GM23248 (cell line): ENCODE results near the gene ADK. TPM values are rescaled to one million over a fixed set of nuclear protein-coding genes. Genes with fewer than 3 reads are reported as not detected.

Experiments used
- DNase-seq: peaks from one replicate; pipeline ENCODE4 v3.0.0-alpha.2; 2015
- H2AFZ ChIP-seq: fragments of 200-600 bp; sonication (generic); 2 replicates; pipeline ENCODE4 v1.6.1; 2016; ENCODE audit warnings: antibody characterized with exemption
- H3F3A ChIP-seq: fragments of 200-600 bp; sonication (generic); 2 replicates; pipeline ENCODE4 v1.6.1; 2016; ENCODE audit warnings: mild to moderate bottlenecking, antibody characterized with exemption, mixed run types; ENCODE audit not compliant: insufficient read depth
- H3K27ac ChIP-seq: fragments of 200-600 bp; sonication (generic); 2 replicates; pipeline ENCODE4 v1.5.1; 2016; ENCODE audit warnings: mild to moderate bottlenecking
- H3K27me3 ChIP-seq: fragments of 200-600 bp; sonication (generic); replicated peaks from 2 replicates; pipeline ENCODE4 v1.6.1; 2016; ENCODE audit warnings: mild to moderate bottlenecking; ENCODE audit not compliant: insufficient read depth
- H3K36me3 ChIP-seq: fragments of 200-600 bp; sonication (generic); 2 replicates; pipeline ENCODE4 v1.6.1; 2016; ENCODE audit warnings: low read depth, mild to moderate bottlenecking
- H3K4me1 ChIP-seq: fragments of 200-600 bp; sonication (generic); 2 replicates; pipeline ENCODE4 v1.6.1; 2016; ENCODE audit warnings: mild to moderate bottlenecking; ENCODE audit not compliant: insufficient read depth
- H3K4me2 ChIP-seq: fragments of 200-600 bp; sonication (generic); one replicate; pipeline ENCODE4 v1.6.1; 2016; ENCODE audit warnings: mild to moderate bottlenecking; ENCODE audit not compliant: unreplicated experiment
- H3K4me3 ChIP-seq: fragments of 200-600 bp; sonication (generic); 2 replicates; pipeline ENCODE4 v1.5.1; 2016; ENCODE audit warnings: mild to moderate bottlenecking
- H3K79me2 ChIP-seq: fragments of 200-600 bp; sonication (generic); 2 replicates; pipeline ENCODE4 v1.6.1; 2016; ENCODE audit warnings: mild to moderate bottlenecking; ENCODE audit not compliant: insufficient read depth
- H3K9ac ChIP-seq: fragments of 200-600 bp; sonication (generic); 2 replicates; pipeline ENCODE4 v1.6.1; 2016; ENCODE audit warnings: mild to moderate bottlenecking
- H3K9me2 ChIP-seq: fragments of 200-600 bp; sonication (generic); 2 replicates; pipeline ENCODE4 v1.6.1; 2016; ENCODE audit warnings: mixed run types, mild to moderate bottlenecking, moderate library complexity; ENCODE audit not compliant: insufficient read depth
- H3K9me3 ChIP-seq: fragments of 200-600 bp; sonication (generic); one replicate; pipeline ENCODE4 v1.6.1; 2017; ENCODE audit warnings: low read depth
- H4K20me1 ChIP-seq: fragments of 200-600 bp; sonication (generic); 2 replicates; pipeline ENCODE4 v1.6.0; 2016; ENCODE audit not compliant: insufficient read depth
- EZH2 ChIP-seq: fragments of 200-600 bp; sonication (generic); IDR thresholded peaks from 2 replicates; pipeline ENCODE4 v1.6.1; 2018; ENCODE audit warnings: antibody characterized with exemption, mild to moderate bottlenecking; ENCODE audit not compliant: insufficient read depth, poor library complexity, severe bottlenecking
- EZH2phosphoT487 ChIP-seq: fragments of 200-600 bp; sonication (generic); IDR thresholded peaks from 2 replicates; pipeline ENCODE4 v1.6.1; 2018; ENCODE audit warnings: antibody characterized with exemption, moderate library complexity, mild to moderate bottlenecking, low read depth; ENCODE audit not compliant: insufficient read depth
- WGBS, 2 experiments: methylation state at CpG; one replicate each; pipeline ENCODE4 v1.1.6; 2015 to 2017; ENCODE audit warnings: low lambda C conversion rate in 2 of 2, low coverage in 1 of 2; ENCODE audit errors: missing lambda C conversion rate in 2 of 2; 5-methylcytosine and 5-hydroxymethylcytosine counted together
- in situ Hi-C: fragments of 300-500 bp; cut with MboI; formaldehyde crosslinking; loops from 2 replicates; pipeline ENCODE4 v1.15.0; 2020
- polyA plus RNA-seq: library from polyadenylated mRNA; unstranded; fragments of >200 nt; fragmentation: Nextera tagmentation; extraction: Ambion mirVana; gene quantifications from 2 replicates; pipeline ENCODE4 v1.2.1, GENCODE V29; 2016
- total RNA-seq: library from RNA; depleted of rRNA; stranded (reverse); fragments of >200 nt; shearing (Covaris generic); gene quantifications from 2 replicates; pipeline ENCODE4 v1.2.3, GENCODE V29; 2014

ADK gene
- total and polyA plus RNA-seq, 2 experiments from 2014 or later = 43.7 to 75.1 TPM

DNA sequence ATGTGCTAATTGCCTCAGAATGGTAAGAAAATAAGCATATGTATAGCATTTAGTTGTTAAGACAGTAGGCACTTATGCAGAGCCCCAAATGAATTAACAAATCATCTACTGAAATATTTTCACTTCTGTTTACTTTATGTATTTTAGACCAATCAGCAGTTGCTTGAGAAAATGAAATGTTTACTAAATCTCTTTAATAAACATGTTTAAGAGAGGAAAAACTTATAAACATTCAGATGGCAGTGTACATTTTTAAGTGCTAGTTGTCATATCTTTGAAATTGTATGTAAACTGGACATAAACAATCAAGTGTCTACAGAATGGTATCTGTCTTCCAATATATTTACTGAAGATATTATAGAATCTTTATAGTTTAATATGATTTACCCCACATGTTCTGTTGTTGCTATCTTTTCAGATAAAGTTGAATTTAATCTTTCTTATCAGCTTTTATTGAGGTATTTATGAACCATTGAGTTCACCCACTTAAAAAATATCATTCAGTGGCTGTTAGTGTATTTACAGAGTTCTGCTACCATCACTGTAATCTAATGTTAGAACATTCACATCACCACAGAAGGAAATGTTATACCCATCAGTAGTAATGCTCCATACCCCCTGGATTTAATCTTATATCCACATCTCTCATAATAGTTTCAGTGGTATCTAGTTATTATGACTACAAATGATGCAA is 264.3 kb downstream of the ADK start:
- H4K20me1 ChIP-seq = no peaks in the 10 kb centered on the region
- no peaks in the 10 kb centered on the region for H3K36me3 ChIP-seq
- H3K4me3 ChIP-seq = no peak overlapping the region
- no peaks in the 10 kb centered on the region for H3K9me3 ChIP-seq
- H2AFZ ChIP-seq = no peak overlapping the region
- H3K27ac ChIP-seq = no peak overlapping the region
- H3K4me1 ChIP-seq = no peaks in the 10 kb centered on the region
- H3F3A ChIP-seq = no peaks in the 10 kb centered on the region
- no peaks in the 10 kb centered on the region for H3K9me2 ChIP-seq
- H3K4me2 ChIP-seq = no peak overlapping the region
- no peaks in the 10 kb centered on the region for H3K79me2 ChIP-seq
- H3K27me3 ChIP-seq = no peaks in the 10 kb centered on the region
- TF ChIP-seq EZH2phosphoT487 = no peak
- no peak for TF ChIP-seq EZH2
- in situ Hi-C loops = no loop called here
- DNase-seq = no peak
- H3K9ac ChIP-seq = no peak overlapping the region

GRCh38 chr10:74417397-74417796 is 266.4 kb downstream of the ADK start:
- H3K27me3 ChIP-seq = no peaks in the 10 kb centered on the region
- H4K20me1 ChIP-seq = no peaks in the 10 kb centered on the region
- H3K9me2 ChIP-seq = no peaks in the 10 kb centered on the region
- no peak for TF ChIP-seq EZH2phosphoT487
- no peak for TF ChIP-seq EZH2
- H3K27ac ChIP-seq = no peak overlapping the region
- no peak overlapping the region for H3K9ac ChIP-seq
- H3K4me3 ChIP-seq = no peak overlapping the region
- H3K9me3 ChIP-seq = no peaks in the 10 kb centered on the region
- H3F3A ChIP-seq = no peaks in the 10 kb centered on the region
- no peak for DNase-seq
- H2AFZ ChIP-seq = no peak overlapping the region
- WGBS, 2 experiments = 26 to 31% methylated on average over 1 of the region's 1 CpG
- H3K79me2 ChIP-seq = no peaks in the 10 kb centered on the region
- H3K4me2 ChIP-seq = no peak overlapping the region
- no peaks in the 10 kb centered on the region for H3K36me3 ChIP-seq
- in situ Hi-C loops = no loop called here
- no peaks in the 10 kb centered on the region for H3K4me1 ChIP-seq

DNA sequence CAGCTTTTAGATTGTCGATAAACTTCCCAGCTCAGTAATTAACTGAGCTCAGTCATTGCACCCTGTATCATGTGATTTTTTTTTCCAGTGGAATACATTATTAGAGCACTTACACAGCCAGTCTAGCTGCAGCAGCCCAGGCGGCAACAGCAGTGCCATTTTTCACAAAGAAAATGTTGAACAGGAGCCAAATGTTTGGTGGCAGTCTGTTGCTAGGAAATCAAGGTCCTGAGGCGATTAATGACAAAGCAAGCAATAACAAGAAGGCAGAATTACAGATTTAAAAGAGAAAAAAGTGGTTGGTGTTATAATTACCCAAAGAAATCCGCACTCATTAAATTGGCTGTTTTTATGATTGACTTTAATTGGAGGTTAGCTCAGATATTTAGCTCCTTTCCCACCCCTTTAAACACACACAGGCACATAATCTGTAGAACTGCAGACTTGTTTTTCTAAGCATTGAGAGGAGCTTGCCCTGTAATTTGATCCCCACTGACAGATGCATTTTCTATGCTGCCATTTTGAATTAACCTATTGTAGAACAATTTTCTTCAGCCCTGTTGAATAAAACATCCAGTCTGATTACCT is 267.4 kb downstream of the ADK start:
- Histone ChIP-seq H3K27me3 (no peaks in the 10 kb centered on the region), H3K4me1 (no peaks in the 10 kb centered on the region), H3K4me2 (no peak overlapping the region), H4K20me1 (no peaks in the 10 kb centered on the region), H3K9ac (no peak overlapping the region), H3K4me3 (no peak overlapping the region), H3F3A (no peaks in the 10 kb centered on the region), H3K27ac (no peak overlapping the region), H3K79me2 (no peaks in the 10 kb centered on the region), H3K9me3 (no peaks in the 10 kb centered on the region), H2AFZ (no peak overlapping the region), H3K9me2 (no peaks in the 10 kb centered on the region), H3K36me3 (no peaks in the 10 kb centered on the region)
- TF ChIP-seq EZH2 (no peak), EZH2phosphoT487 (no peak)
- in situ Hi-C loops = no loop called here
- 57 to 59% methylated on average over 4 of the region's 4 CpGs for WGBS, 2 experiments
- DNase-seq = no peak

- H3K9me3 ChIP-seq = no peaks in the 10 kb centered on the region
- no peaks in the 10 kb centered on the region for H3K36me3 ChIP-seq
- H3K4me1 ChIP-seq = no peaks in the 10 kb centered on the region
- H4K20me1 ChIP-seq = no peaks in the 10 kb centered on the region
- H3K79me2 ChIP-seq = no peaks in the 10 kb centered on the region
- in situ Hi-C loops = no loop called here
- no peak for DNase-seq
- TF ChIP-seq EZH2 = no peak
- H3K27me3 ChIP-seq = no peaks in the 10 kb centered on the region
- WGBS, 2 experiments = 93 to 98% methylated on average over 1 of the region's 1 CpG
- H3K4me2 ChIP-seq = no peak overlapping the region
- H3K4me3 ChIP-seq = no peak overlapping the region
- no peak overlapping the region for H3K9ac ChIP-seq
- H3K9me2 ChIP-seq = no peaks in the 10 kb centered on the region
- H3K27ac ChIP-seq = no peak overlapping the region
- H2AFZ ChIP-seq = no peak overlapping the region
- no peaks in the 10 kb centered on the region for H3F3A ChIP-seq
Observed at GRCh38 chr10:74419491-74419951, 268.5 kb downstream of the ADK start.
